ENCODE results near the gene NDUFS3.

The NDUFS3 gene

GRCh38 chr11:47626234-47626633 is 47.4 kb downstream of the NDUFS3 start:
- Mint-ChIP-seq H3K4me3 (no peak overlapping the region), H3K36me3 (peaks cover 100% of the 10 kb centered on the region), H3K9me3 (no peaks in the 10 kb centered on the region), H3K4me1 (no peaks in the 10 kb centered on the region), H3K27ac (no peak overlapping the region)
- ATAC-seq (no peak), DNase-seq (ENCODE audit: low spot score in 2 of 2) (no peak)

- H3K4me1 Mint-ChIP-seq = no peaks in the 10 kb centered on the region
- no peak overlapping the region for H3K4me3 Mint-ChIP-seq
- peaks cover 100% of the 10 kb centered on the region for H3K36me3 Mint-ChIP-seq
- ATAC-seq = no peak
- no peak overlapping the region for H3K27ac Mint-ChIP-seq
- no peaks in the 10 kb centered on the region for H3K9me3 Mint-ChIP-seq
- no peak for DNase-seq (ENCODE audit: low spot score in 2 of 2)
Observed at GRCh38 chr11:47628026-47628425, 49.2 kb downstream of the NDUFS3 start.

GRCh38 chr11:47631473-47631872 is 52.6 kb downstream of the NDUFS3 start:
- Mint-ChIP-seq H3K36me3 (peaks cover 100% of the 10 kb centered on the region), H3K4me3 (no peak overlapping the region), H3K9me3 (no peaks in the 10 kb centered on the region), H3K27ac (no peak overlapping the region), H3K4me1 (no peaks in the 10 kb centered on the region)
- DNase-seq (ENCODE audit: low spot score in 2 of 2) (no peak), ATAC-seq (no peak)
